ENCODE data around the gene LRRC4C.

DNA sequence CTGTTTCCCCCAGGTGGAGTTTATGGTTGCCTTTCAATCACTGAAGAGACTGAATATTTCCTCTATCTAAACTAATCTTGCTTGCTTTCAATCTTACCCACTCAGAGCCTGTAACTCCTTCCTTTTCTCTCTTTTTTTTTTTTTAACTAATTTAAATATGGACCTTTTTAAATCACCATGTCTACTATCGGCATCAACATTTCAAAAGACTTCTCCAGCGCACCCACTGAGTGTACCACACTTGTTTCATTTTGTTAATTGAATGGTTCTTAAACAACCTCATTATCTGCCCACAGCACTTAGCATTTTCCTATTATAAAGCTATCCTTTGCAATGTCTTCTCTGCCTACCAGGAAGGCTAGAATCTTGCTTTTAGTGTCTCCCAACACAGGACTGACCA, 1212.5 kb downstream of the LRRC4C start:
- no peak for TF ChIP-seq POLR2A (IDR thresholded peaks at IDR 0.05; ENCODE audit: low read length)
- no peak for TF ChIP-seq GATA1 (IDR thresholded peaks at IDR 0.05; ENCODE audit: low read depth, low read length)
